Prostate gland (tissue), 2 donors: Measurements from ENCODE around the gene GANC. TPM values are rescaled to one million over a fixed set of nuclear protein-coding genes. Genes with fewer than 3 reads are reported as not detected.
A peak's percentile ranks its signal among the peaks of the same experiment; 100 is the strongest.
"Not testable (repeated sequence)": the region's sequence is repeated elsewhere in the genome, so short reads cannot be mapped to it uniquely, and the experiment has no call there.

Experiments
- DNase-seq: peaks from one replicate; pipeline ENCODE4 v3.0.0-alpha.2; 2019; ENCODE audit warnings: low spot score
- H3K27ac ChIP-seq, 2 donors: fragments of 200-600 bp; sonication (generic); 2 replicates each; pipeline ENCODE4 v1.5.1; 2017 to 2019
- H3K27me3 ChIP-seq: fragments of 200-600 bp; sonication (generic); replicated peaks from 2 replicates; pipeline ENCODE4 v1.5.1; 2019; ENCODE audit not compliant: insufficient read depth
- H3K36me3 ChIP-seq, 2 donors: fragments of 200-600 bp; sonication (generic); 1 replicate in 1 of 2; 2 replicates in 1 of 2; pipeline versions ENCODE4 v1.5.1 to v1.8.1; 2017 to 2019
- H3K4me1 ChIP-seq: fragments of 200-600 bp; sonication (generic); replicated peaks from 2 replicates; pipeline ENCODE4 v1.5.1; 2019
- H3K4me3 ChIP-seq, 2 donors: fragments of 200-600 bp; sonication (generic); 2 replicates each; pipeline ENCODE4 v1.5.1; 2017 to 2019
- H3K9me3 ChIP-seq: fragments of 200-600 bp; sonication (generic); 2 replicates; pipeline ENCODE4 v1.5.1; 2017
- POLR2A ChIP-seq: fragments of 450-650 bp; IDR thresholded peaks from one replicate; pipeline ENCODE4 v1.6.1; 2016; ENCODE audit warnings: antibody characterized with exemption, mild to moderate bottlenecking
- POLR2AphosphoS5 ChIP-seq: sonication (generic); formaldehyde crosslinking; IDR thresholded peaks from one replicate; pipeline ENCODE4 v1.6.1; 2017; ENCODE audit warnings: antibody characterized with exemption
- WGBS: methylation state at CpG from one replicate; pipeline ENCODE4 v1.1.5; 2018; 5-methylcytosine and 5-hydroxymethylcytosine counted together
- intact Hi-C: fragments of 100-400 bp; cut with DNase I; formaldehyde crosslinking; loops from one replicate; pipeline ENCODE4 v1.14.2; 2022
- total RNA-seq, 2 donors: library from RNA; depleted of rRNA; stranded (reverse); fragments of >200 nt; gene quantifications; one replicate each; pipeline ENCODE4 v1.1.0, GENCODE V29; 2016
- TF ChIP-seq, protein P1 (sequence below), 4 experiments: fragments of 200-600 bp in 2 of 4; fragments of 450-650 bp in 2 of 4; sonication (generic) in 2 of 4; IDR thresholded peaks; 1 replicate in 3 of 4; 2 replicates in 1 of 4; pipeline ENCODE4 v1.5.1; 2016 to 2019; ENCODE audit warnings: antibody characterized with exemption in 4 of 4, mild to moderate bottlenecking in 2 of 4, moderate library complexity in 2 of 4

GANC gene, protein sequence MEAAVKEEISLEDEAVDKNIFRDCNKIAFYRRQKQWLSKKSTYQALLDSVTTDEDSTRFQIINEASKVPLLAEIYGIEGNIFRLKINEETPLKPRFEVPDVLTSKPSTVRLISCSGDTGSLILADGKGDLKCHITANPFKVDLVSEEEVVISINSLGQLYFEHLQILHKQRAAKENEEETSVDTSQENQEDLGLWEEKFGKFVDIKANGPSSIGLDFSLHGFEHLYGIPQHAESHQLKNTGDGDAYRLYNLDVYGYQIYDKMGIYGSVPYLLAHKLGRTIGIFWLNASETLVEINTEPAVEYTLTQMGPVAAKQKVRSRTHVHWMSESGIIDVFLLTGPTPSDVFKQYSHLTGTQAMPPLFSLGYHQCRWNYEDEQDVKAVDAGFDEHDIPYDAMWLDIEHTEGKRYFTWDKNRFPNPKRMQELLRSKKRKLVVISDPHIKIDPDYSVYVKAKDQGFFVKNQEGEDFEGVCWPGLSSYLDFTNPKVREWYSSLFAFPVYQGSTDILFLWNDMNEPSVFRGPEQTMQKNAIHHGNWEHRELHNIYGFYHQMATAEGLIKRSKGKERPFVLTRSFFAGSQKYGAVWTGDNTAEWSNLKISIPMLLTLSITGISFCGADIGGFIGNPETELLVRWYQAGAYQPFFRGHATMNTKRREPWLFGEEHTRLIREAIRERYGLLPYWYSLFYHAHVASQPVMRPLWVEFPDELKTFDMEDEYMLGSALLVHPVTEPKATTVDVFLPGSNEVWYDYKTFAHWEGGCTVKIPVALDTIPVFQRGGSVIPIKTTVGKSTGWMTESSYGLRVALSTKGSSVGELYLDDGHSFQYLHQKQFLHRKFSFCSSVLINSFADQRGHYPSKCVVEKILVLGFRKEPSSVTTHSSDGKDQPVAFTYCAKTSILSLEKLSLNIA (N-terminal part only)
- total RNA-seq = 10 to 100 TPM; 10.2 to 38.7 TPM

DNA sequence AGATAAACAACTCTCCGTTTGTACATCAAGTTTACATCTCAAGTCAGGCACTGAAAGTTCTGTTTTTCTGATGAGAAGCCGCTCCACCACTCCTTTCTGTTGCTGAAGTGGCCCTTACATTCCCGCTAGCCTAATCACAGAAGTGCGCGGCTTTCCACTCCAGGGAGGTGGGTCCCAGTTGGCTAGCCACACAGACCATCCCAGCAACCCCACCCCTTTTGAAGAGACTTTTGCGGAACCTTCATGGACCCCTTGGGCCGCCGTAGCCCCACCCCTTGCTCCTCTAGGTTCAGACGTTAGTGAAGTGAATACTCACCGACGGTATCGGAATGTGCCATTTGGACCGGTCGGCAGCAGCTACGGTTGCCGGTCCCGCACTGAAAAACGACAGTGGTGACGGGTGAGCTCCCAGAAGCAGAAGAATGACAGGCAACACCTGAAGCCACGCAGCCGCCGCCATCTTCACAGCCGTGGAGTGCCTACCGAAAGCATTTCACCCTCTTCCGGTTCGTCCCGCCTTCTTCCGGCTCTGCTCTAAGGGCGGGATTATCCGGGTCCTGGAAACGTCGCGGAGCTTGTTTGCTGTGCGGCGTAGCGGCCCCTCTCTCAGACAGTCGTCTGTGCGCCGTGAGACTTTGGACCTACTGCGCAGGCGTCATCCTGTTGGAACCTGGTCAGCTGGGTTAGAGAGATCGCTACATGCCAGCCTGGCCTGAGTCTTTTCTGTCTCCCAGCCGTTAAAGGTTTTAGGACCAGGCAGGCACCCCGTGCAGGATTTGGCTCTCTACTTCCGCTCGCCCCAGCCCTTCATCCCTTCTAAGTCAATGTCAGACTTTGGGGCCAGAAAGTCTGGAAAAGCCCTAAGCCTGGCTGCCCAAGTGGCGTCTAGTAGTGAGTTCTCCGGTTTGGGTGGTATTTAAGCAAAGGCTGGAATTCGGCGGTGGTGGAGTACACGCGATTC is at the start of gene GANC, which contains the start of gene TMEM87A:
Gene GANC (plus strand): TSS at position 263 of the 961 bp plus-strand sequence. CDS start 1,281 bp downstream, outside the sequence.
Gene TMEM87A (minus strand): TSS at position 495 of the 961 bp plus-strand sequence. CDS start 35 bp downstream, at position 460.
- H3K4me3 ChIP-seq = peak within 1 kb of the TSS; percentile 53 to 79
- peak within 1 kb of the TSS; percentile 95 to 99 for H3K27ac ChIP-seq
- peak; percentile 99 for DNase-seq
- WGBS = under 1% methylated on average over 52 of the region's 52 CpGs
- no peaks in the 10 kb centered on the region for H3K27me3 ChIP-seq
- no peaks in the 10 kb centered on the region for H3K9me3 ChIP-seq
- peaks cover 7% of the 10 kb centered on the region for H3K4me1 ChIP-seq
- TF ChIP-seq, protein P1, sequence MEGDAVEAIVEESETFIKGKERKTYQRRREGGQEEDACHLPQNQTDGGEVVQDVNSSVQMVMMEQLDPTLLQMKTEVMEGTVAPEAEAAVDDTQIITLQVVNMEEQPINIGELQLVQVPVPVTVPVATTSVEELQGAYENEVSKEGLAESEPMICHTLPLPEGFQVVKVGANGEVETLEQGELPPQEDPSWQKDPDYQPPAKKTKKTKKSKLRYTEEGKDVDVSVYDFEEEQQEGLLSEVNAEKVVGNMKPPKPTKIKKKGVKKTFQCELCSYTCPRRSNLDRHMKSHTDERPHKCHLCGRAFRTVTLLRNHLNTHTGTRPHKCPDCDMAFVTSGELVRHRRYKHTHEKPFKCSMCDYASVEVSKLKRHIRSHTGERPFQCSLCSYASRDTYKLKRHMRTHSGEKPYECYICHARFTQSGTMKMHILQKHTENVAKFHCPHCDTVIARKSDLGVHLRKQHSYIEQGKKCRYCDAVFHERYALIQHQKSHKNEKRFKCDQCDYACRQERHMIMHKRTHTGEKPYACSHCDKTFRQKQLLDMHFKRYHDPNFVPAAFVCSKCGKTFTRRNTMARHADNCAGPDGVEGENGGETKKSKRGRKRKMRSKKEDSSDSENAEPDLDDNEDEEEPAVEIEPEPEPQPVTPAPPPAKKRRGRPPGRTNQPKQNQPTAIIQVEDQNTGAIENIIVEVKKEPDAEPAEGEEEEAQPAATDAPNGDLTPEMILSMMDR (IDR thresholded peaks at IDR 0.05) = peak in 1 of 4 experiments; percentile 4
- TF ChIP-seq POLR2A = peak; percentile 81
- peak; percentile 94 for TF ChIP-seq POLR2AphosphoS5
- intact Hi-C loops = loop anchor here (5.0 kb wide), 1 partner anchor 179 kb away; no protein-coding TSS in a partner anchor
- H3K36me3 ChIP-seq = no peaks in the 10 kb centered on the region

DNA sequence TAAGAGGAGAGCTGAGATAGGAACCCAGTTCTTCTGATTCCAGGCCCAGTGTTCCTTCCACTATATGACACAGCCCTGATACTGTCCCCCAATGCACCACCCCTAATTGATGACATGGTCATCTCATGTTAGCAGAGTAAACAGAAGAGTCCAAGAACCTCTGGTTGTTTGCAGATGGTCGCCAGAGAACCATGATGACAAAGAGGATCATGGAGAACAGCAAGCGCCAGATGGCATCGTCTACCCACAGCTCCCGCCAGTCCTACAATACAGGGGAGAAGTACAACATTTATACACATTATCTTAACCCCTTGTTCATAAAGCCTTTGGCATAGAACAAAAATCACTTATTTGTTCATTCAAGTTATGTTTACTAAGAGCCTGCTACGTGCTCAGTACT is 46.4 kb upstream of the GANC start:
- no peaks in the 10 kb centered on the region for H3K27me3 ChIP-seq
- H3K36me3 ChIP-seq = peaks cover 0 to 4% of the 10 kb centered on the region in 2 donors
- TF ChIP-seq, protein P1 (IDR thresholded peaks at IDR 0.05) = no peak
- TF ChIP-seq POLR2AphosphoS5 = no peak
- no peak for TF ChIP-seq POLR2A
- intact Hi-C loops = no loop called here
- H3K4me1 ChIP-seq = peaks cover 3% of the 10 kb centered on the region
- H3K4me3 ChIP-seq = no peak overlapping the region
- no peak overlapping the region for H3K27ac ChIP-seq
- DNase-seq = no peak
- no peaks in the 10 kb centered on the region for H3K9me3 ChIP-seq
- WGBS = 84% methylated on average over 5 of the region's 5 CpGs

DNA sequence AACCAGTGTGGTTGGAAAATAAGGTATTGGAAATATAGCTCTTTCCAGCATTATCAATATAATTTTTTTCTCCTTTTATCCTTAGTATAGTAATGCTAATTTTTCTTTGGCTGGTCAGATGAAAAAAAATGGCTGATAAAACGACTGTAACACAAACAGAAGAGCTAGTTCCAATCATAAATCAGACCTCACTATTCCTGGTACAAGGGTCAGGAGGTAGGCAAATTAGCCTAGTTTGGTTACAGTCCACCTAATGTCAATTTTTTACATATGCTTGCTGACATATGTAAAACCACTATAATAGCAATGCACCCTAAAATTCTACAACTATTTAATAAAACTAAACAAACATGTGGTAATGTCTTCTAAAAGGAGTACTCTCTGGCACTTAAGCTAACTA is 45.0 kb upstream of the GANC start:
- 23% methylated on average over 1 of the region's 1 CpG for WGBS
- peaks cover 3% of the 10 kb centered on the region for H3K4me1 ChIP-seq
- H3K36me3 ChIP-seq = peaks cover 4% of the 10 kb centered on the region in 2 donors
- H3K9me3 ChIP-seq = no peaks in the 10 kb centered on the region
- no peaks in the 10 kb centered on the region for H3K27me3 ChIP-seq
- DNase-seq = no peak
- TF ChIP-seq, protein P1 (IDR thresholded peaks at IDR 0.05) = no peak
- TF ChIP-seq POLR2A = no peak
- TF ChIP-seq POLR2AphosphoS5 = no peak
- peak overlapping the region; percentile 10 to 25 for H3K27ac ChIP-seq
- no peak overlapping the region for H3K4me3 ChIP-seq
- intact Hi-C loops = no loop called here

DNA sequence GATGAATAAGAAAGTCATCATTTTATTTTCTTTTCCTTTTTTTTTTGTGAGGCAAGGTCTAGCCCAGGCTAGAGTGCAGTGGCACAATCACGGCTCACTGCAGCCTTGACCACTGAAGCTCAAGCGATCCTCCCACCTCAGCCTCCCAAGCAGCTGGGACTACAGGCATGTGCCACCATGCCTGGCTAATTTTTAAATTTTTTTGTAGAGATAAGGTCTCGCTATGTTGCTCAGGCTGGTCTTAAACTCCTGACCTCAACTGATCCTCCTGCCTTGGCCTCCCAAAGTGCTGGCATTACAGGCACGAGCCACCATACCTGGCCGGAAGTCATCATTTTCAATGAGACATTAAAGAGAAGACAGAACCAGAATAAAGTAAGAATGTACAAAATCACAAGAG is 44.0 kb upstream of the GANC start:
- H3K27me3 ChIP-seq, DNase-seq, H3K36me3 ChIP-seq, H3K9me3 ChIP-seq, intact Hi-C loops, H3K4me1 ChIP-seq, H3K4me3 ChIP-seq: not testable (repeated sequence)
- 84% methylated on average over 5 of the region's 5 CpGs for WGBS
- H3K27ac ChIP-seq = peak overlapping the region in 1 of 2 donors; percentile 25
